ENCODE data around the gene SYTL1. TPM values are rescaled to one million over a fixed set of nuclear protein-coding genes. Genes with fewer than 3 reads are reported as not detected.

The SYTL1 gene
- total RNA-seq, 2 donors from 2014 or later, result 6.7 to 7.5 TPM

GRCh38 chr1:27395441-27396195 is 53.8 kb downstream of the SYTL1 start:
- Mint-ChIP-seq H3K9me3 (no peaks in the 10 kb centered on the region), H3K4me1 (peaks cover 37% of the 10 kb centered on the region), H3K36me3 (ENCODE audit: low read depth) (no peaks in the 10 kb centered on the region), H3K27ac (peak overlapping the region; percentile 81), H3K27me3 (ENCODE audit: insufficient read depth) (no peaks in the 10 kb centered on the region), H3K4me3 (no peak overlapping the region)
- Histone ChIP-seq H3K36me3 (ENCODE audit: control insufficient read depth, insufficient read depth, low read length) (no peaks in the 10 kb centered on the region), H3K9me3 (ENCODE audit: control insufficient read depth, low read length) (no peaks in the 10 kb centered on the region), H3K9ac (ENCODE audit: extremely low read depth, low read length, poor library complexity, severe bottlenecking) (no peak overlapping the region), H3K27me3 (ENCODE audit: control insufficient read depth, insufficient read depth, low read length, poor library complexity, severe bottlenecking) (no peaks in the 10 kb centered on the region), H3K4me1 (ENCODE audit: control insufficient read depth, insufficient read depth, low read length) (peaks cover 14% of the 10 kb centered on the region), H3K27ac (ENCODE audit: low read depth, low read length) (no peak overlapping the region), H3K4me3 (ENCODE audit: low read length) (no peak overlapping the region)
- WGBS, 2 experiments (ENCODE audit: insufficient coverage in 1 of 2, insufficient read length in 1 of 2), result 6 to 13% methylated on average over 6 to 9 of the region's 10 CpGs
- peak; percentile 97 for TF ChIP-seq CTCF (conservative IDR thresholded peaks at IDR 0.05)
- DNase-seq, result peak; percentile 95

GRCh38 chr1:27397110-27397509 is 55.3 kb downstream of the SYTL1 start:
- Histone ChIP-seq H3K9ac (ENCODE audit: extremely low read depth, low read length, poor library complexity, severe bottlenecking) (no peak overlapping the region), H3K4me3 (ENCODE audit: low read length) (no peak overlapping the region), H3K4me1 (ENCODE audit: control insufficient read depth, insufficient read depth, low read length) (peaks cover 14% of the 10 kb centered on the region), H3K9me3 (ENCODE audit: control insufficient read depth, low read length) (no peaks in the 10 kb centered on the region), H3K27ac (ENCODE audit: low read depth, low read length) (no peak overlapping the region), H3K36me3 (ENCODE audit: control insufficient read depth, insufficient read depth, low read length) (no peaks in the 10 kb centered on the region), H3K27me3 (ENCODE audit: control insufficient read depth, insufficient read depth, low read length, poor library complexity, severe bottlenecking) (no peaks in the 10 kb centered on the region)
- 92% methylated on average over 2 to 3 of the region's 3 CpGs for WGBS, 2 experiments (ENCODE audit: insufficient coverage in 1 of 2, insufficient read length in 1 of 2)
- Mint-ChIP-seq H3K36me3 (ENCODE audit: low read depth) (no peaks in the 10 kb centered on the region), H3K27me3 (ENCODE audit: insufficient read depth) (no peaks in the 10 kb centered on the region), H3K4me1 (peaks cover 34% of the 10 kb centered on the region), H3K4me3 (no peak overlapping the region), H3K27ac (peak overlapping the region; percentile 30), H3K9me3 (no peaks in the 10 kb centered on the region)
- peak; percentile 49 for DNase-seq
- TF ChIP-seq CTCF (conservative IDR thresholded peaks at IDR 0.05), result no peak

- H3K27ac ChIP-seq (ENCODE audit: low read depth, low read length), result no peak overlapping the region
- WGBS, 2 experiments (ENCODE audit: insufficient coverage in 1 of 2, insufficient read length in 1 of 2), result 77 to 83% methylated on average over 1 to 7 of the region's 7 CpGs
- Mint-ChIP-seq H3K9me3 (no peaks in the 10 kb centered on the region), H3K4me1 (peaks cover 36% of the 10 kb centered on the region), H3K36me3 (ENCODE audit: low read depth) (no peaks in the 10 kb centered on the region), H3K27me3 (ENCODE audit: insufficient read depth) (no peaks in the 10 kb centered on the region), H3K27ac (peak overlapping the region; percentile 48), H3K4me3 (no peak overlapping the region)
- H3K36me3 ChIP-seq (ENCODE audit: control insufficient read depth, insufficient read depth, low read length), result no peaks in the 10 kb centered on the region
- peak; percentile 68 for DNase-seq
- TF ChIP-seq CTCF (conservative IDR thresholded peaks at IDR 0.05), result no peak
- no peak overlapping the region for H3K4me3 ChIP-seq (ENCODE audit: low read length)
- peaks cover 14% of the 10 kb centered on the region for H3K4me1 ChIP-seq (ENCODE audit: control insufficient read depth, insufficient read depth, low read length)
- no peaks in the 10 kb centered on the region for H3K27me3 ChIP-seq (ENCODE audit: control insufficient read depth, insufficient read depth, low read length, poor library complexity, severe bottlenecking)
- no peaks in the 10 kb centered on the region for H3K9me3 ChIP-seq (ENCODE audit: control insufficient read depth, low read length)
- H3K9ac ChIP-seq (ENCODE audit: extremely low read depth, low read length, poor library complexity, severe bottlenecking), result no peak overlapping the region
Measured at GRCh38 chr1:27397749-27398148, 55.9 kb downstream of the SYTL1 start.
